Fibroblast of mammary gland (primary cell): ENCODE data around the gene SLC9A2.

Experiments
- DNase-seq: peaks from one replicate; pipeline ENCODE4 v3.0.0-alpha.2; 2010; ENCODE audit warnings: low read depth
- H3K4me3 ChIP-seq: 2 replicates; pipeline ENCODE4 v1.5.1; 2011; ENCODE audit warnings: low read depth, mild to moderate bottlenecking, low read length, moderate library complexity; ENCODE audit not compliant: control insufficient read depth
- TF ChIP-seq, protein P1 (sequence below): conservative IDR thresholded peaks from 2 replicates; pipeline ENCODE4 v1.5.1; 2011; ENCODE audit warnings: low read depth, low read length, inconsistent platforms; ENCODE audit not compliant: control insufficient read depth, insufficient read depth

SLC9A2 gene

DNA sequence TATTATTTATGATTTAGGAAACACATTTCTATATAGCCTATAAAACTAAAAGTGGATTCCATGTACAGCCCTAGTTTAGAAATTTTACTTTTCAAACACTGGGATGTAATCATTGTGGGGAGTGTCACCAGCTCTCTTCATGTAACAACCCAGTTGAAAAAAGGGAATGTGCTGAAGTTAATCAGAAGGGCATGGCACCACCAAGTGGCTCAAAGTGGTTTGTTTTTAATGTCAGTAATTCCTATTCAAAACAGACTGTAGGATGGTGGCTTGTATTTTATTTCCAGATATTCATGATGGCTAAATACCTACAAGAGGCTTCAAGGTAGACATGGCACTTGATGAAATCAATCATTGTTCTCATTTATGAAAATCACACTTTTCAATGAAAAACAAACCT lies 84.4 kb downstream of the SLC9A2 start:
- peak; percentile 39 for DNase-seq
- H3K4me3 ChIP-seq: no peak overlapping the region
- TF ChIP-seq, protein P1, sequence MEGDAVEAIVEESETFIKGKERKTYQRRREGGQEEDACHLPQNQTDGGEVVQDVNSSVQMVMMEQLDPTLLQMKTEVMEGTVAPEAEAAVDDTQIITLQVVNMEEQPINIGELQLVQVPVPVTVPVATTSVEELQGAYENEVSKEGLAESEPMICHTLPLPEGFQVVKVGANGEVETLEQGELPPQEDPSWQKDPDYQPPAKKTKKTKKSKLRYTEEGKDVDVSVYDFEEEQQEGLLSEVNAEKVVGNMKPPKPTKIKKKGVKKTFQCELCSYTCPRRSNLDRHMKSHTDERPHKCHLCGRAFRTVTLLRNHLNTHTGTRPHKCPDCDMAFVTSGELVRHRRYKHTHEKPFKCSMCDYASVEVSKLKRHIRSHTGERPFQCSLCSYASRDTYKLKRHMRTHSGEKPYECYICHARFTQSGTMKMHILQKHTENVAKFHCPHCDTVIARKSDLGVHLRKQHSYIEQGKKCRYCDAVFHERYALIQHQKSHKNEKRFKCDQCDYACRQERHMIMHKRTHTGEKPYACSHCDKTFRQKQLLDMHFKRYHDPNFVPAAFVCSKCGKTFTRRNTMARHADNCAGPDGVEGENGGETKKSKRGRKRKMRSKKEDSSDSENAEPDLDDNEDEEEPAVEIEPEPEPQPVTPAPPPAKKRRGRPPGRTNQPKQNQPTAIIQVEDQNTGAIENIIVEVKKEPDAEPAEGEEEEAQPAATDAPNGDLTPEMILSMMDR: peak; percentile 49

DNA sequence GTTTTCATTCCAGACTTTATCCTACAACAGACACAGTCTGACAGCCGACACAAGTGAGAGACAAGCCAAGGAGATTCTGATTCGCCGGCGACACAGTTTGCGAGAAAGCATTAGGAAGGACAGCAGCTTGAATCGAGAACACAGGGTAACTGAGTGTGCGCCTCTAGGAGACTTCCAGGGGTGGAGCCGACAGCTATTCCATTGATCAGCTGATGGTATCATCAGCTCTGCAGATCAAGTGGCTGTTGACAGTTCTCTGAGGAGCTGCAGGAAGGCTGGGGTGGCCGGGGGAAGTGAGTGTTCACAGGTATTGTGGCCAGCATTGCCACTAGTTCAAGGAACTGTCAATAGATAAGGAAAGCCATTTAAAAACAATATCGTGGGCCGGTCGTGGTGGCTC lies 85.2 kb downstream of the SLC9A2 start:
- no peak for DNase-seq
- no peak overlapping the region for H3K4me3 ChIP-seq
- TF ChIP-seq, protein P1: no peak

DNA sequence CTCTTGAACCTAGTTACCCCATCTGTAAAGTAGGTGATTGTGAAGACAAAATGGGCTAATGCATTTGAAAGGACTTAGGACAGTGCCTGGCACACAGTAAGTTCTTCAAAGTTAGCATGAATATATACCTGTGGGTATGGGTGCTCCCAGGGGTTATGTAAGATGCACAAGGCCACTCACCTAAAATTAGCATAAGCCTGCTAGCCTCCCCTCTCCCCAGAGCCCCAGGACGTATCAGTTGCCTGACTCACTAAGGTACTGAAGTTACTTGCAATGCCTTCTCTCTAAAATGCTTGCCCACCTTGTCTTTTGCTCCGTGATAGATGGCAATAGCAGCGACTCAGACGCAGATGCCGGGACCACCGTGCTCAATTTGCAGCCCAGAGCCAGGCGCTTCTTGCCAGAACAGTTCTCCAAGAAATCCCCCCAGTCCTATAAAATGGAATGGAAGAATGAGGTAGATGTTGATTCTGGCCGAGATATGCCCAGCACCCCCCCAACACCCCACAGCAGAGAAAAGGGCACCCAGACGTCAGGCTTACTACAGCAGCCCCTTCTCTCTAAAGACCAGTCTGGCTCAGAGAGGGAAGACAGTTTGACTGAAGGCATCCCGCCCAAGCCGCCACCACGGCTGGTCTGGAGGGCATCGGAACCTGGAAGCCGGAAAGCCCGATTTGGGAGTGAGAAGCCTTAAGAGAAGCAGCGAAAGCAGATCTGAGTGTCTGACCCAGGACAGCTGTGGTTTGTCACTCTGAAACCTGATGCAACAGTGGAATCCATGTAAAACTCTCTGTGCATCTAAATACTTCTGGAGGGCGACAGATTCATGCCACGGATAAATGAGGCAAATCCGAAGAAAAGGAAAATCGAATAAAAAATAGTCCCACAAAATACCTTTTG lies 88.7 kb downstream of the SLC9A2 start:
- TF ChIP-seq, protein P1: no peak
- DNase-seq: no peak
- H3K4me3 ChIP-seq: no peak overlapping the region

DNA sequence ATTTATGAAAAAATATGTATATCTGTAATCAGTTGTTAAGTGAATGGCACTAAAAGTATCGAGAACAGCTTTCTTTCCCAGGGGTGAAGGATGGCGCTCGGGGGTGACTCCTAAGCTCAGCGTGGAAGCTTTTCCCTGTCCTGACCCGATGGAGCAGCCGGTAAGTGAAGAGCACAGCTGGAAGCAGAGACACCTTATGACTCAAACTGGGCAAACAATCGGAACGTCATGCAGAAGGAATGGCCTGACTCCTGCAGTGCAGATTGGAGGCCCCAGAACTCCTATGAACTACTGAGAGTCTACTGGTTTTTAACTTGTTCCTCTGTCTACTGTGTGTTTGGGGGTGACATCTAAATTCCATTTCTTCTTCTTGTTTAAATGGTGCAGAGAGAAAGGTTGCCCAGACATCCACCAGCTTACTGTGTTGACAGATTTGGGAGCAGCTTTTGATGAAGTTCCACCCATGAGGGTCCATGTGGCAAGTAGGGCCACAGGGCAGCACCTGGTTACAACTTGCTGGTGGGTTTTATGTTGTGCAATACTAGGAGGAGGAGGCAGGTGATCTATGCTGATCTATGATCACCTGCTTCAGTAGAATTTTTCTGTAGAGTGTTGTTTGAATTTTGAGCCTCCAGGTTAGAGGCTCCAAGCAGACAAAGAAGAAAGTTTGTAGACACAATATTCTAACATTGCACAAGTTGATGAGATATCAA lies 89.7 kb downstream of the SLC9A2 start:
- no peak overlapping the region for H3K4me3 ChIP-seq
- DNase-seq: peak; percentile 73
- TF ChIP-seq, protein P1: no peak

DNA sequence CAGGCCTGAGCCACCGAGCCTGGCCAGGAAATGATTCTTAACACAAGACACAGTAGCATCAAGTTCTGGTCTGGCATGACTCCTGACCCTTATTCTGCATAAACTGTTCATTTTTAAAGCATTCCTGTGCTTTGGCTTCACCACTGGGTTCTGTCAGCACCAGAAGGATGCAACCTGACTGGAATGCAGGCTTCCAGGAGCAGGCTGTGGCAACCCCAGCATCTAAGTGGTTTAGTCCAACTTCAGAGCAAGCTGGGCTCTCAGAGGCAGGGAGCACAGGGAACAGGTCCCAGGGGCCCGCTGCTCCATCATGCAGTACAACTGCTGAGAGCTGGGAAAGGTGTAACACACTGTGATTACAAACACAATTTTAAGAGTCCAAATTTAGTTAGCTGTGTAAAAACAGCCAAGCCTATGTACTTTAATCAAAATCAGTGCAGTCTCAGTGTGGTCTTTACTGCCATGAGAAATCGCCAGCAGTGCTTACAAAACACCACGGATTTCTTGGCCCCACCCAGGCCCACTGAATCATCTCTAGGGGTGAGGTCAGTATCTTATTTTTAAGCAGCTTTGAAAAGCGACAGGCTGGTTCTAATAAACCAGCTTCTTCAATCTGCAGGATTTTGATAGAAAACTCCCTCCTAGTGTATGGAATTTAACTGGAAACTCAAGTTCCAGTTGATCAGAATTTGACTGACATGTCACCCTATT lies 98.1 kb downstream of the SLC9A2 start:
- TF ChIP-seq, protein P1: no peak
- DNase-seq: peak; percentile 86
- no peak overlapping the region for H3K4me3 ChIP-seq
